Type B pancreatic cell (in vitro differentiated cells): Measurements from ENCODE around the gene EHMT1. TPM values are rescaled to one million over a fixed set of nuclear protein-coding genes. Genes with fewer than 3 reads are reported as not detected.

ENCODE experiments used
- DNase-seq: peaks from one replicate; pipeline ENCODE4 v3.0.0; 2021; ENCODE audit warnings: mixed read lengths; ENCODE audit not compliant: unreplicated experiment; ENCODE audit errors: extremely low spot score
- H3K27ac Mint-ChIP-seq: 2 replicates; pipeline ENCODE4 v1.8.0; 2021; ENCODE audit warnings: mild to moderate bottlenecking, mixed read lengths
- H3K27me3 Mint-ChIP-seq: 2 replicates; pipeline ENCODE4 v1.8.0; 2021; ENCODE audit warnings: mixed read lengths
- H3K36me3 Mint-ChIP-seq: 2 replicates; pipeline ENCODE4 v1.8.0; 2021; ENCODE audit warnings: mixed read lengths
- H3K4me1 Mint-ChIP-seq: one replicate; pipeline ENCODE4 v1.8.0; 2021; ENCODE audit warnings: mixed read lengths; ENCODE audit not compliant: unreplicated experiment
- H3K4me3 Mint-ChIP-seq: 2 replicates; pipeline ENCODE4 v1.8.0; 2021; ENCODE audit warnings: mild to moderate bottlenecking, mixed read lengths
- H3K9me3 Mint-ChIP-seq: 2 replicates; pipeline ENCODE4 v1.8.0; 2021; ENCODE audit warnings: mixed read lengths
- total RNA-seq: library from RNA; stranded (reverse); gene quantifications from 2 replicates; pipeline ENCODE4 v1.2.1, GENCODE V29; 2021; ENCODE audit warnings: low replicate concordance
- TF ChIP-seq, protein P1 (sequence below): fragments of 200-600 bp; sonication (generic); conservative IDR thresholded peaks from 2 replicates; pipeline ENCODE4 v1.5.0; 2021; ENCODE audit warnings: antibody characterized with exemption, mild to moderate bottlenecking

EHMT1 gene
- total RNA-seq, 1 donor from 2014 or later = 111 TPM

DNA sequence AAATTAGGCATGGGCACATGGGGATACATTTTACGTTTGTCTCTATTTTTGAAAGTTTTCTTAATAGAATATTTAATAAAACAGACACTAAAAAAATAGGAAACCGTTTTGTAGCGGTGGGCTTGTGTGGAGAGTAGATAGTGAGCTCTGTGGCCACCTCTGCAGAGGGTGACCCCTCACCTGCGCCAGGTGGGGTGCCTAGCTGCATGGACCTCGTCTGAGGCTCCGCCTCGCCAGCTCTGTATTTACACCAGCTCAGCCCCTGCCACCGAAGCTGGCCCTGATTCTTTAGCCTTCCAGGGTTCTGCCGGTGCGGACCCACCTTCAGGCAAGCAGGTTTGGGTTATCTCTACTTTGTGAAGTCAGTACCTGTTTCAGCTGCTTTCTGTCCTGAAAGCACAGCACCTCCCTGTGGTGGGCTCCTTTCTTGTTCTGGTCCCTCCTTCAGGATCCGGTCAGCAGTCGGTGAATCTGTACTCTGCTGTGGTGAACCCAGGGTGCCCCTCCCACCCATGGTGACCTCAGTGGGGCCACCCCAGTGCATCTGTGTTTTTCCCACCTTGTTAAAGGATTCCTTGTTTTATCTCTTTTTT is 153.6 kb downstream of the EHMT1 start:
- DNase-seq = no peak
- peaks cover 39% of the 10 kb centered on the region for H3K36me3 Mint-ChIP-seq
- no peak overlapping the region for H3K27ac Mint-ChIP-seq
- no peaks in the 10 kb centered on the region for H3K27me3 Mint-ChIP-seq
- H3K4me3 Mint-ChIP-seq = no peak overlapping the region
- TF ChIP-seq, protein P1, sequence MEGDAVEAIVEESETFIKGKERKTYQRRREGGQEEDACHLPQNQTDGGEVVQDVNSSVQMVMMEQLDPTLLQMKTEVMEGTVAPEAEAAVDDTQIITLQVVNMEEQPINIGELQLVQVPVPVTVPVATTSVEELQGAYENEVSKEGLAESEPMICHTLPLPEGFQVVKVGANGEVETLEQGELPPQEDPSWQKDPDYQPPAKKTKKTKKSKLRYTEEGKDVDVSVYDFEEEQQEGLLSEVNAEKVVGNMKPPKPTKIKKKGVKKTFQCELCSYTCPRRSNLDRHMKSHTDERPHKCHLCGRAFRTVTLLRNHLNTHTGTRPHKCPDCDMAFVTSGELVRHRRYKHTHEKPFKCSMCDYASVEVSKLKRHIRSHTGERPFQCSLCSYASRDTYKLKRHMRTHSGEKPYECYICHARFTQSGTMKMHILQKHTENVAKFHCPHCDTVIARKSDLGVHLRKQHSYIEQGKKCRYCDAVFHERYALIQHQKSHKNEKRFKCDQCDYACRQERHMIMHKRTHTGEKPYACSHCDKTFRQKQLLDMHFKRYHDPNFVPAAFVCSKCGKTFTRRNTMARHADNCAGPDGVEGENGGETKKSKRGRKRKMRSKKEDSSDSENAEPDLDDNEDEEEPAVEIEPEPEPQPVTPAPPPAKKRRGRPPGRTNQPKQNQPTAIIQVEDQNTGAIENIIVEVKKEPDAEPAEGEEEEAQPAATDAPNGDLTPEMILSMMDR = peak; percentile 31
- no peaks in the 10 kb centered on the region for H3K4me1 Mint-ChIP-seq
- H3K9me3 Mint-ChIP-seq = peaks cover 5% of the 10 kb centered on the region

DNA sequence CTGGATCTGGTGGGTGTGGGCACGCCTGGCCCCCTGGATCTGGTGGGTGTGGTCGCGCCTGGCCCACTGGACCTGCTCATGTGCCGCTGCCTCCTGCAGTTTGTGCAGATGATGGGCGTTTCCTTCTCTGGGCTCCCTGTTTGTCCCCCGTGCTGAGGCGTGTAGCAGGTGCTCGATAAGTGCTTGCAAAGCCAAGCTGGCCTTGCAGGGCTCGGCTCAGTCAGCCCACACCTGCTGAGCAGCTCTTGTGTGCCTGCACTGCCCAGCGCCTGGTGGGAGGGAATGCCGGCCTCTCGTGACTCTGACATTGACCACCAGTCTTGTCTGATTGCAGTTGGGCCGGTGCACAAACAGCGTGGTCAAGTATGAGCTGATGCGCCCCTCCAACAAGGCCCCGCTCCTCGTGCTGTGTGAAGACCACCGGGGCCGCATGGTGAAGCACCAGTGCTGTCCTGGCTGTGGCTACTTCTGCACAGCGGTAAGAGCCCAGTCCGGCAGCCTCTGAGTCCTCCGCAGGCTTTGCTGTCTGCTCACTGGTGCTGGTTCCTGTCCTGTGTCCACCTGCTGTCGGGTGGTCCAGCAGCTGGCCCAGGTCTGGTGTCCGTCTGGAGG is 156.1 kb downstream of the EHMT1 start:
- no peak overlapping the region for H3K4me3 Mint-ChIP-seq
- H3K27me3 Mint-ChIP-seq = no peaks in the 10 kb centered on the region
- DNase-seq = no peak
- peaks cover 31% of the 10 kb centered on the region for H3K36me3 Mint-ChIP-seq
- no peaks in the 10 kb centered on the region for H3K4me1 Mint-ChIP-seq
- peaks cover 5% of the 10 kb centered on the region for H3K9me3 Mint-ChIP-seq
- no peak overlapping the region for H3K27ac Mint-ChIP-seq
- TF ChIP-seq, protein P1 = no peak

DNA sequence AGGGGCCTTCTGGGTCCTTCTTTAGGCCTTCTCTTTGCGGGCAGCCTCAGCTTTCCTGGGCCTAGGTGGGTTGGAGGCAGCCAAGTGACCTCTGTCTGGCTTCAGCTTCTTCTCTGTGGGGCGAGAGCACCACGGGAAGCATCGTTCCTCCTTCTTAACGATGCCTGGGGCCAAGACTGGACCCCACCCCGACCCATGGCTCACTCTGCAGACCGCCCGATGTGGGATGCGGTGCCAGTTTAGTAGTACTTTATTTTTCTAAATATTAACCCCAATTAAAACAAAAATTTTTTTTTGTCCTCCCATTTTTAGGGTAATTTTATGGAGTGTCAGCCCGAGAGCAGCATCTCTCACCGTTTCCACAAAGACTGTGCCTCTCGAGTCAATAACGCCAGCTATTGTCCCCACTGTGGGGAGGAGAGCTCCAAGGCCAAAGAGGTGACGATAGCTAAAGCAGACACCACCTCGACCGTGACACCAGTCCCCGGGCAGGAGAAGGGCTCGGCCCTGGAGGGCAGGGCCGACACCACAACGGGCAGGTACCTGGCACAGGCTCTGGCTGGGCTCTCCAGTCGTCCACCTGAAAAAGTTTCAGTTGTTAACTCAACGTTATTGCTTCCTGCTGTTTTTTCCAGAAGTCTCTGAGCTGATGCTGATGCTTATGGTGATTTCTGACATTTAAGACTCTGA is 157.6 kb downstream of the EHMT1 start:
- H3K4me3 Mint-ChIP-seq = no peak overlapping the region
- H3K9me3 Mint-ChIP-seq = no peaks in the 10 kb centered on the region
- TF ChIP-seq, protein P1 = no peak
- peaks cover 15% of the 10 kb centered on the region for H3K36me3 Mint-ChIP-seq
- H3K27ac Mint-ChIP-seq = no peak overlapping the region
- no peaks in the 10 kb centered on the region for H3K27me3 Mint-ChIP-seq
- no peak for DNase-seq
- no peaks in the 10 kb centered on the region for H3K4me1 Mint-ChIP-seq

DNA sequence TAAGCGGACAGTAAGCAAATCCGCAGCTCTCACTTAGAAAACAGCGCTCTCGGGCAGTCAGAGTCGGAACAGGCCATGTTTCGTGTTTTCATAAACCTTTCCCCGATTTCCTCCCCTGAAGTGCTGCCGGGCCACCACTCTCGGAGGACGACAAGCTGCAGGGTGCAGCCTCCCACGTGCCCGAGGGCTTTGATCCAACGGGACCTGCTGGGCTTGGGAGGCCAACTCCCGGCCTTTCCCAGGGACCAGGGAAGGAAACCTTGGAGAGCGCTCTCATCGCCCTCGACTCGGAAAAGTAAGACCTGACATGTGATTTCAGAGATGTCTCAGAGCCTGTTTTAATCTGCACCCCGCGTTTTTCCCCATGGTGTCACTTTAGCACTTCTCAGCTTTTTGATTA is 159.0 kb downstream of the EHMT1 start:
- Mint-ChIP-seq H3K4me3 (no peak overlapping the region), H3K9me3 (no peaks in the 10 kb centered on the region), H3K27me3 (no peaks in the 10 kb centered on the region), H3K4me1 (no peaks in the 10 kb centered on the region), H3K36me3 (peaks cover 19% of the 10 kb centered on the region), H3K27ac (no peak overlapping the region)
- no peak for DNase-seq
- TF ChIP-seq, protein P1 = no peak

DNA sequence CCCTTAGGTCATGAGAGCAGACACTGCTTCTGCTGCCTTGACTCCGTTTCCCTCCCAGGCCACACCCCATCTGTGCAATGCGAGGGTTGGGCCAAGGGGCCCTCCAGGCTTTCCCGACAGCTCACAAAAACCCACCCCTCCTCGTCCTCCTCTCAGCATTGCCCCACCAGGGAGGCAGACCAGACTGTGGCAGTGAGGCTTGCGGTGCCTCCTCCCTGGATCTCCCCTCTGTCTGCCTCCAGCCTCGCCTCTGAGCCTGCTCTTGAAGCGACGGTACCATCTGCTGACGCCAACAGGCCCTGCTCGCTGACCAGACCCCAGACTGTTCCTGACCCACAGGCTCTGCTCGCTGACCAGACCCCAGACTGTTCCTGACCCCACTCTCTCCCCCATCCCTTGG is 159.5 kb downstream of the EHMT1 start:
- Mint-ChIP-seq H3K27me3 (no peaks in the 10 kb centered on the region), H3K4me3 (no peak overlapping the region), H3K36me3 (peaks cover 21% of the 10 kb centered on the region), H3K4me1 (no peaks in the 10 kb centered on the region), H3K27ac (peak overlapping the region; percentile 23), H3K9me3 (no peaks in the 10 kb centered on the region)
- no peak for DNase-seq
- TF ChIP-seq, protein P1 = no peak
